K562 (cell line): ENCODE data around the gene PIF1. TPM values are rescaled to one million over a fixed set of nuclear protein-coding genes. Genes with fewer than 3 reads are reported as not detected.

ENCODE experiments used
- BRF2 ChIP-seq: IDR thresholded peaks from 3 replicates; pipeline ENCODE4 v1.6.1; 2011; ENCODE audit warnings: borderline replicate concordance, mild to moderate bottlenecking; ENCODE audit not compliant: insufficient read length, insufficient read depth
- CBFA2T2 ChIP-seq: fragments of 450-650 bp; conservative IDR thresholded peaks from 2 replicates; pipeline ENCODE4 v1.6.1; 2017; ENCODE audit warnings: mild to moderate bottlenecking
- MGA ChIP-seq: fragments of 450-650 bp; IDR thresholded peaks from 2 replicates; pipeline ENCODE4 v1.6.1; 2016; ENCODE audit warnings: mild to moderate bottlenecking, moderate library complexity
- MTA3 ChIP-seq: fragments of 450-650 bp; formaldehyde crosslinking; IDR thresholded peaks from 2 replicates; pipeline ENCODE4 v1.6.1; 2017; ENCODE audit warnings: mild to moderate bottlenecking, borderline replicate concordance
- MYNN ChIP-seq, 2 experiments: sonication (generic); formaldehyde crosslinking in 1 of 2; IDR thresholded peaks; 2 replicates each; pipeline versions ENCODE4 v1.5.0 to v1.6.1; 2016 to 2020; ENCODE audit warnings: antibody characterized with exemption in 1 of 2, missing genetic modification reagents in 1 of 2
- SMAD3 ChIP-seq: fragments of 450-650 bp; formaldehyde crosslinking; conservative IDR thresholded peaks from 2 replicates; pipeline ENCODE4 v1.4.0; 2020; ENCODE audit warnings: mild to moderate bottlenecking
- SREBF2 ChIP-seq: sonication (generic); formaldehyde crosslinking; IDR thresholded peaks from 2 replicates; pipeline ENCODE4 v1.4.0; 2020; ENCODE audit warnings: mild to moderate bottlenecking, missing genetic modification reagents
- ZNF146 ChIP-seq: IDR thresholded peaks from one replicate; pipeline ENCODE4 v1.6.1; 2018; ENCODE audit warnings: missing compliant biosample characterization; ENCODE audit not compliant: unreplicated experiment
- polyA plus RNA-seq, 8 experiments: library from polyadenylated mRNA; depleted of rRNA in 4 of 8; stranded (reverse) in 5 of 8; unstranded in 3 of 8; fragments of >200 nt; fragmentation: Nextera tagmentation in 2 of 8; fragmentation: Illumina TruSeq in 1 of 8; extraction: Ambion mirVana in 2 of 8; extraction: Trizol in 1 of 8; gene quantifications; 2 replicates each; pipeline versions ENCODE4 v1.2.1 to v1.2.3, GENCODE V29; 2011 to 2014; ENCODE audit warnings: inconsistent platforms in 1 of 8, missing spikeins in 1 of 8
- total RNA-seq, 7 experiments: library from RNA; depleted of rRNA in 6 of 7; stranded (reverse); fragments of >200 nt in 6 of 7; fragmentation: Illumina TruSeq in 2 of 7; extraction: Trizol in 2 of 7; gene quantifications; 2 replicates each; pipeline versions ENCODE4 v1.2.1 to v1.2.3, GENCODE V29; 2011 to 2021; ENCODE audit warnings: low replicate concordance in 1 of 7
- TF ChIP-seq, protein P1 (sequence below): sonication (generic); formaldehyde crosslinking; IDR thresholded peaks from 2 replicates; pipeline ENCODE4 v1.4.0; 2020; ENCODE audit warnings: mild to moderate bottlenecking, missing genetic modification reagents
- TF ChIP-seq, protein P2 (sequence below): fragments of 450-650 bp; IDR thresholded peaks from one replicate; pipeline ENCODE4 v1.6.1; 2018; ENCODE audit warnings: mild to moderate bottlenecking, moderate library complexity; ENCODE audit not compliant: partially characterized antibody

PIF1 gene
- total and polyA plus RNA-seq, 9 of the 15 experiments (the other 6 are each of a cell fraction or from before 2014, with no cell fraction given), result 1.1 to 37.9 (median 11.5) TPM

GRCh38 chr15:64825431-64826294, at the start of gene PIF1 (continued):
- TF ChIP-seq MGA (peak; percentile 73), SMAD3 (no peak), MTA3 (peak; percentile 68), SREBF2 (CRISPR knock-in tag) (no peak), MYNN (IDR thresholded peaks at IDR 0.05) (no peak), MYNN (CRISPR knock-in tag; IDR thresholded peaks at IDR 0.05) (no peak), ZNF146 (CRISPR knock-in tag) (no peak), CBFA2T2 (no peak), BRF2 (no peak)
- TF ChIP-seq, protein P1, sequence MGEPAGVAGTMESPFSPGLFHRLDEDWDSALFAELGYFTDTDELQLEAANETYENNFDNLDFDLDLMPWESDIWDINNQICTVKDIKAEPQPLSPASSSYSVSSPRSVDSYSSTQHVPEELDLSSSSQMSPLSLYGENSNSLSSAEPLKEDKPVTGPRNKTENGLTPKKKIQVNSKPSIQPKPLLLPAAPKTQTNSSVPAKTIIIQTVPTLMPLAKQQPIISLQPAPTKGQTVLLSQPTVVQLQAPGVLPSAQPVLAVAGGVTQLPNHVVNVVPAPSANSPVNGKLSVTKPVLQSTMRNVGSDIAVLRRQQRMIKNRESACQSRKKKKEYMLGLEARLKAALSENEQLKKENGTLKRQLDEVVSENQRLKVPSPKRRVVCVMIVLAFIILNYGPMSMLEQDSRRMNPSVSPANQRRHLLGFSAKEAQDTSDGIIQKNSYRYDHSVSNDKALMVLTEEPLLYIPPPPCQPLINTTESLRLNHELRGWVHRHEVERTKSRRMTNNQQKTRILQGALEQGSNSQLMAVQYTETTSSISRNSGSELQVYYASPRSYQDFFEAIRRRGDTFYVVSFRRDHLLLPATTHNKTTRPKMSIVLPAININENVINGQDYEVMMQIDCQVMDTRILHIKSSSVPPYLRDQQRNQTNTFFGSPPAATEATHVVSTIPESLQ (CRISPR knock-in tag), result no peak
- TF ChIP-seq, protein P2, sequence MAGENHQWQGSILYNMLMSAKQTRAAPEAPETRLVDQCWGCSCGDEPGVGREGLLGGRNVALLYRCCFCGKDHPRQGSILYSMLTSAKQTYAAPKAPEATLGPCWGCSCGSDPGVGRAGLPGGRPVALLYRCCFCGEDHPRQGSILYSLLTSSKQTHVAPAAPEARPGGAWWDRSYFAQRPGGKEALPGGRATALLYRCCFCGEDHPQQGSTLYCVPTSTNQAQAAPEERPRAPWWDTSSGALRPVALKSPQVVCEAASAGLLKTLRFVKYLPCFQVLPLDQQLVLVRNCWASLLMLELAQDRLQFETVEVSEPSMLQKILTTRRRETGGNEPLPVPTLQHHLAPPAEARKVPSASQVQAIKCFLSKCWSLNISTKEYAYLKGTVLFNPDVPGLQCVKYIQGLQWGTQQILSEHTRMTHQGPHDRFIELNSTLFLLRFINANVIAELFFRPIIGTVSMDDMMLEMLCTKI, result no peak
